ENCODE results near the gene CLEC16A.

The CLEC16A gene

GRCh38 chr16:11046382-11046931 lies 102.1 kb downstream of the CLEC16A start:
- DNase-seq: peak in 1 of 2 experiments; percentile 6

GRCh38 chr16:11047057-11047456 lies 102.7 kb downstream of the CLEC16A start:
- peak in 1 of 2 experiments; percentile 19 for DNase-seq

- DNase-seq: no peak
Measured at GRCh38 chr16:11047939-11048800, 103.8 kb downstream of the CLEC16A start.

- DNase-seq: no peak
Measured at GRCh38 chr16:11049396-11050059, 105.2 kb downstream of the CLEC16A start.

GRCh38 chr16:11050536-11050935 lies 106.2 kb downstream of the CLEC16A start:
- no peak for DNase-seq

GRCh38 chr16:11050944-11051343 lies 106.6 kb downstream of the CLEC16A start:
- DNase-seq: no peak

GRCh38 chr16:11051430-11051829 lies 107.1 kb downstream of the CLEC16A start:
- DNase-seq: no peak

- no peak for DNase-seq
Measured at GRCh38 chr16:11051879-11052808, 107.8 kb downstream of the CLEC16A start.

GRCh38 chr16:11053916-11054460 lies 109.6 kb downstream of the CLEC16A start:
- DNase-seq: no peak

GRCh38 chr16:11056090-11056992 lies 112.0 kb downstream of the CLEC16A start:
- DNase-seq: no peak

GRCh38 chr16:11056993-11057649 lies 112.8 kb downstream of the CLEC16A start:
- DNase-seq: no peak

GRCh38 chr16:11057711-11058345 lies 113.5 kb downstream of the CLEC16A start:
- DNase-seq: no peak

- no peak for DNase-seq
Measured at GRCh38 chr16:11058832-11059231, 114.5 kb downstream of the CLEC16A start.

GRCh38 chr16:11059588-11059987 lies 115.2 kb downstream of the CLEC16A start:
- no peak for DNase-seq

- DNase-seq: no peak
Measured at GRCh38 chr16:11060364-11060763, 116.0 kb downstream of the CLEC16A start.

GRCh38 chr16:11060842-11061241 lies 116.5 kb downstream of the CLEC16A start:
- no peak for DNase-seq

GRCh38 chr16:11061629-11062270 lies 117.4 kb downstream of the CLEC16A start:
- DNase-seq: no peak

- no peak for DNase-seq
Measured at GRCh38 chr16:11063448-11064201, 119.3 kb downstream of the CLEC16A start.

GRCh38 chr16:11064202-11064540 lies 119.8 kb downstream of the CLEC16A start:
- DNase-seq: no peak

Measured in NCI-H526 (cell line).